ENCODE measurements around the gene LILRA2.
"Not testable (repeated sequence)": the region's sequence is repeated elsewhere in the genome, so short reads cannot be mapped to it uniquely, and the experiment has no call there.

The LILRA2 gene

GRCh38 chr19:54614726-54615125, 41.1 kb downstream of the LILRA2 start:
- no peak for DNase-seq (ENCODE audit: low read depth)
- no peak overlapping the region for H3K4me3 ChIP-seq (ENCODE audit: low read depth, low read length)
- no peak for TF ChIP-seq CTCF (conservative IDR thresholded peaks at IDR 0.05; ENCODE audit: low read depth, low read length)

GRCh38 chr19:54616057-54616456, 42.5 kb downstream of the LILRA2 start:
- H3K4me3 ChIP-seq (ENCODE audit: low read depth, low read length): no peak overlapping the region
- no peak for TF ChIP-seq CTCF (conservative IDR thresholded peaks at IDR 0.05; ENCODE audit: low read depth, low read length)
- DNase-seq (ENCODE audit: low read depth): no peak

GRCh38 chr19:54616821-54617560, 43.4 kb downstream of the LILRA2 start:
- TF ChIP-seq CTCF (conservative IDR thresholded peaks at IDR 0.05; ENCODE audit: low read depth, low read length): no peak

GRCh38 chr19:54620464-54620863, 46.9 kb downstream of the LILRA2 start:
- DNase-seq (ENCODE audit: low read depth): no peak
- H3K4me3 ChIP-seq (ENCODE audit: low read depth, low read length): no peak overlapping the region
- no peak for TF ChIP-seq CTCF (conservative IDR thresholded peaks at IDR 0.05; ENCODE audit: low read depth, low read length)

More at GRCh38 chr19:54616821-54617560, 43.4 kb downstream of the LILRA2 start:
- DNase-seq (ENCODE audit: low read depth): no peak
- H3K4me3 ChIP-seq (ENCODE audit: low read depth, low read length): no peak overlapping the region

GRCh38 chr19:54622431-54622830, 48.8 kb downstream of the LILRA2 start:
- no peak overlapping the region for H3K4me3 ChIP-seq (ENCODE audit: low read depth, low read length)
- no peak for TF ChIP-seq CTCF (conservative IDR thresholded peaks at IDR 0.05; ENCODE audit: low read depth, low read length)
- DNase-seq (ENCODE audit: low read depth): no peak

- not testable (repeated sequence) for DNase-seq (ENCODE audit: low read depth); H3K4me3 ChIP-seq (ENCODE audit: low read depth, low read length)
Observed at GRCh38 chr19:54624234-54624633, 50.6 kb downstream of the LILRA2 start.

- not testable (repeated sequence) for H3K4me3 ChIP-seq (ENCODE audit: low read depth, low read length); DNase-seq (ENCODE audit: low read depth)
Observed at GRCh38 chr19:54624934-54625730, 51.5 kb downstream of the LILRA2 start.

GRCh38 chr19:54626757-54627156, 53.2 kb downstream of the LILRA2 start:
- H3K4me3 ChIP-seq (ENCODE audit: low read depth, low read length): no peak overlapping the region
- no peak for TF ChIP-seq CTCF (conservative IDR thresholded peaks at IDR 0.05; ENCODE audit: low read depth, low read length)
- no peak for DNase-seq (ENCODE audit: low read depth)

GRCh38 chr19:54627912-54628311, 54.3 kb downstream of the LILRA2 start:
- not testable (repeated sequence) for DNase-seq (ENCODE audit: low read depth); H3K4me3 ChIP-seq (ENCODE audit: low read depth, low read length)

GRCh38 chr19:54630262-54630661, 56.7 kb downstream of the LILRA2 start, which contains the start of gene LILRB1:
Gene LILRB1 (plus strand): TSS chr19:54630484. CDS start chr19:54631074, 590 bp downstream.
- H3K4me3 ChIP-seq (ENCODE audit: low read depth, low read length); DNase-seq (ENCODE audit: low read depth): not testable (repeated sequence)
